K562 (cell line): ENCODE measurements around the gene COL23A1. TPM values are rescaled to one million over a fixed set of nuclear protein-coding genes. Genes with fewer than 3 reads are reported as not detected.

Experiments
- ATAC-seq: fragments of 200-7000 bp; cut with Tn5 transposase; 3 replicates; pipeline ENCODE4 v1.9.1; 2020; ENCODE audit warnings: moderate library complexity
- BruUV-seq: library from RNA; stranded (reverse); fragments of 400-500 nt; replicated peaks from 2 replicates; lab custom pipeline; 2021; lab: Mats Ljungman, UMichigan
- CTCF ChIA-PET: fragments of 300-600 bp; formaldehyde crosslinking; extraction: SDS; loops from one replicate; lab custom pipeline; 2021; ENCODE audit warnings: low intra/inter-chr PET ratio; lab: Yijun Ruan, JAX
- POLR2A ChIA-PET: fragments of 300-600, 350-650 bp; sonication (Branson Sonifier 250); formaldehyde crosslinking; extraction: SDS; loops from one replicate; lab custom pipeline; 2021; ENCODE audit warnings: antibody characterized with exemption, inconsistent platforms; lab: Yijun Ruan, JAX
- DNase-seq, 4 experiments: peaks; one replicate each; pipeline versions ENCODE4 v3.0.0 to v3.0.0-alpha.2; 2011 to 2018; ENCODE audit warnings: low spot score in 3 of 4, mixed read lengths in 3 of 4; ENCODE audit errors: extremely low read depth in 1 of 4
- FAIRE-seq: peaks from 2 replicates; lab custom pipeline; 2011; peaks lifted over from hg19 to GRCh38; lab: Jason Lieb, UNC
- H2AFZ ChIP-seq: 2 replicates; pipeline ENCODE4 v1.6.0; 2011; ENCODE audit warnings: low read depth, low read length, control low read depth, inconsistent platforms
- H3K27ac ChIP-seq: fragments of 200-600 bp; 3 replicates; pipeline ENCODE4 v1.8.0; 2011; ENCODE audit warnings: low read depth, mild to moderate bottlenecking, control low read depth, inconsistent platforms, low read length, moderate library complexity, mixed read lengths; ENCODE audit errors: extremely low read depth
- H3K27me3 ChIP-seq, 2 experiments: fragments of 300-600 bp in 1 of 2; 2 replicates in 1 of 2; 3 replicates in 1 of 2; pipeline versions ENCODE4 v1.6.0 to v1.8.0; 2011; ENCODE audit warnings: inconsistent platforms in 2 of 2, low read length in 2 of 2, mild to moderate bottlenecking in 1 of 2, mixed read lengths in 1 of 2, moderate library complexity in 1 of 2; ENCODE audit not compliant: control insufficient read depth in 2 of 2, insufficient read depth in 2 of 2
- H3K36me3 ChIP-seq: fragments of 300-600 bp; 3 replicates; pipeline ENCODE4 v1.8.0; 2011; ENCODE audit warnings: mild to moderate bottlenecking, low read length, inconsistent platforms; ENCODE audit not compliant: control insufficient read depth, insufficient read depth
- H3K4me1 ChIP-seq, 2 experiments: fragments of 200-600 bp in 1 of 2; replicated peaks in 1 of 2; 2 replicates in 1 of 2; 3 replicates in 1 of 2; pipeline versions ENCODE4 v1.5.1 to v1.8.0; 2011; ENCODE audit warnings: inconsistent platforms in 2 of 2, low read length in 2 of 2, mild to moderate bottlenecking in 1 of 2, mixed read lengths in 1 of 2, moderate library complexity in 1 of 2; ENCODE audit not compliant: control insufficient read depth in 2 of 2, insufficient read depth in 2 of 2
- H3K4me2 ChIP-seq: 2 replicates; pipeline ENCODE4 v1.6.1; 2011; ENCODE audit warnings: low read length, control low read depth, inconsistent platforms, mixed read lengths; ENCODE audit not compliant: insufficient read depth
- H3K4me3 ChIP-seq: fragments of 200-600 bp; sonication (generic), shearing (Covaris generic); 2 replicates; pipeline ENCODE4 v1.5.1; 2016; ENCODE audit warnings: control low read depth, inconsistent platforms
- H3K79me2 ChIP-seq: fragments of 200-600 bp; 3 replicates; pipeline ENCODE4 v1.8.0; 2011; ENCODE audit warnings: low read length, inconsistent platforms; ENCODE audit not compliant: control insufficient read depth, insufficient read depth
- H3K9ac ChIP-seq, 2 experiments: 2 replicates each; pipeline versions ENCODE4 v1.6.0 to v1.6.1; 2011; ENCODE audit warnings: low read depth in 2 of 2, low read length in 2 of 2, control low read depth in 1 of 2, inconsistent platforms in 1 of 2, mild to moderate bottlenecking in 1 of 2, mixed read lengths in 1 of 2; ENCODE audit not compliant: insufficient read depth in 1 of 2
- H3K9me1 ChIP-seq: one replicate; pipeline ENCODE4 v1.6.0; 2011; ENCODE audit warnings: inconsistent platforms, mild to moderate bottlenecking, low read length, moderate library complexity; ENCODE audit not compliant: control insufficient read depth, insufficient read depth
- H3K9me3 ChIP-seq: replicated peaks from 2 replicates; pipeline ENCODE4 v1.5.1; 2011; ENCODE audit warnings: low read depth, low read length, inconsistent platforms; ENCODE audit not compliant: control insufficient read depth, insufficient read depth
- H4K20me1 ChIP-seq: replicated peaks from 2 replicates; pipeline ENCODE4 v1.6.1; 2011; ENCODE audit warnings: low read length, inconsistent platforms, mixed read lengths; ENCODE audit not compliant: control insufficient read depth, insufficient read depth
- C11orf30 ChIP-seq: fragments of 450-650 bp; IDR thresholded peaks from 2 replicates; pipeline ENCODE4 v1.6.1; 2016; ENCODE audit warnings: low read depth, mild to moderate bottlenecking
- CBX8 ChIP-seq: fragments of 200-600 bp; sonication (generic); IDR thresholded peaks from 2 replicates; pipeline ENCODE4 v1.6.1; 2012; ENCODE audit warnings: borderline replicate concordance, mixed run types, low read depth, mild to moderate bottlenecking, moderate library complexity, mixed read lengths, low read length, control low read depth, inconsistent platforms; ENCODE audit not compliant: poor library complexity, severe bottlenecking; ENCODE audit errors: extremely low read depth
- CHD1 ChIP-seq: fragments of 200-600 bp; sonication (generic); IDR thresholded peaks from one replicate; pipeline ENCODE4 v1.6.1; 2012; ENCODE audit warnings: mild to moderate bottlenecking, moderate library complexity, low read length, inconsistent platforms
- CHD2 ChIP-seq: IDR thresholded peaks from 2 replicates; pipeline ENCODE4 v1.6.1; 2011; ENCODE audit warnings: low read depth, low read length
- EZH2 ChIP-seq: IDR thresholded peaks from 2 replicates; pipeline ENCODE4 v1.6.1; 2012; ENCODE audit warnings: low read depth, mild to moderate bottlenecking, inconsistent platforms, low read length, borderline replicate concordance
- GTF2F1 ChIP-seq: IDR thresholded peaks from 2 replicates; pipeline ENCODE4 v1.6.1; 2011; ENCODE audit warnings: low read depth, low read length, improper control_type of control experiment
- HES1 ChIP-seq: fragments of 450-650 bp; IDR thresholded peaks from 2 replicates; pipeline ENCODE4 v1.6.1; 2016; ENCODE audit warnings: low read depth, mild to moderate bottlenecking, moderate library complexity
- KAT7 ChIP-seq: sonication (generic); formaldehyde crosslinking; IDR thresholded peaks from 2 replicates; pipeline ENCODE4 v1.8.0; 2022; ENCODE audit warnings: missing genetic modification reagents, mild to moderate bottlenecking, borderline replicate concordance
- KDM2B ChIP-seq: fragments of 250-450 bp; sonication (Bioruptor Pico); IDR thresholded peaks from 2 replicates; pipeline ENCODE4 v1.8.0; 2021; ENCODE audit warnings: mild to moderate bottlenecking, moderate library complexity
- MIER1 ChIP-seq: fragments of 450-650 bp; IDR thresholded peaks from 2 replicates; pipeline ENCODE4 v1.6.1; 2016; ENCODE audit warnings: antibody characterized with exemption, mild to moderate bottlenecking, low read depth
- SMAD4 ChIP-seq: fragments of 250-450 bp; sonication (Bioruptor Pico); conservative IDR thresholded peaks from 2 replicates; pipeline ENCODE4 v1.8.0; 2021; ENCODE audit warnings: inconsistent platforms, mild to moderate bottlenecking, moderate library complexity
- TSC22D4 ChIP-seq: fragments of 450-650 bp; IDR thresholded peaks from 2 replicates; pipeline ENCODE4 v1.6.1; 2016; ENCODE audit warnings: missing genetic modification characterization, missing biosample characterization, control low read depth
- ZNF121 ChIP-seq: sonication (generic); formaldehyde crosslinking; conservative IDR thresholded peaks from 2 replicates; pipeline ENCODE4 v1.8.0; 2022; ENCODE audit warnings: missing genetic modification reagents
- ZNF384 ChIP-seq: IDR thresholded peaks from 2 replicates; pipeline ENCODE4 v1.6.1; 2012; ENCODE audit warnings: low read depth, low read length, improper control_type of control experiment
- ZNF766 ChIP-seq: fragments of 200-800 bp; sonication (Bioruptor generic); conservative IDR thresholded peaks from 2 replicates; pipeline ENCODE4 v1.6.1; 2016; ENCODE audit warnings: missing genetic modification characterization, missing compliant biosample characterization
- WGBS: fragments of 100-300 bp; shearing (Covaris generic); methylation state at CpG from one replicate; pipeline ENCODE4 v1.1.6; 2016; ENCODE audit warnings: low coverage, mixed read lengths; ENCODE audit not compliant: insufficient coverage; ENCODE audit errors: missing lambda C conversion rate; 5-methylcytosine and 5-hydroxymethylcytosine counted together
- in situ Hi-C: fragments of 300-500 bp; cut with MboI; formaldehyde crosslinking; loops from 4 replicates; pipeline ENCODE4 v1.15.0; 2018; ENCODE audit warnings: inconsistent platforms, mixed read lengths
- intact Hi-C: fragments of 100-400 bp; cut with micrococcal nuclease; formaldehyde crosslinking; loops from 2 replicates; pipeline ENCODE4 v1.14.2; 2022
- polyA plus RNA-seq, 8 experiments: library from polyadenylated mRNA; depleted of rRNA in 4 of 8; stranded (reverse) in 5 of 8; unstranded in 3 of 8; fragments of >200 nt; fragmentation: Nextera tagmentation in 2 of 8; fragmentation: Illumina TruSeq in 1 of 8; extraction: Ambion mirVana in 2 of 8; extraction: Trizol in 1 of 8; gene quantifications; 2 replicates each; pipeline versions ENCODE4 v1.2.1 to v1.2.3, GENCODE V29; 2011 to 2014; ENCODE audit warnings: inconsistent platforms in 1 of 8, missing spikeins in 1 of 8
- total RNA-seq, 7 experiments: library from RNA; depleted of rRNA in 6 of 7; stranded (reverse); fragments of >200 nt in 6 of 7; fragmentation: Illumina TruSeq in 2 of 7; extraction: Trizol in 2 of 7; gene quantifications; 2 replicates each; pipeline versions ENCODE4 v1.2.1 to v1.2.3, GENCODE V29; 2011 to 2021; ENCODE audit warnings: low replicate concordance in 1 of 7

The COL23A1 gene
- total and polyA plus RNA-seq, 9 of the 15 experiments (the other 6 are each of a cell fraction or from before 2014, with no cell fraction given), result 0.09 TPM; not detected in 8

DNA sequence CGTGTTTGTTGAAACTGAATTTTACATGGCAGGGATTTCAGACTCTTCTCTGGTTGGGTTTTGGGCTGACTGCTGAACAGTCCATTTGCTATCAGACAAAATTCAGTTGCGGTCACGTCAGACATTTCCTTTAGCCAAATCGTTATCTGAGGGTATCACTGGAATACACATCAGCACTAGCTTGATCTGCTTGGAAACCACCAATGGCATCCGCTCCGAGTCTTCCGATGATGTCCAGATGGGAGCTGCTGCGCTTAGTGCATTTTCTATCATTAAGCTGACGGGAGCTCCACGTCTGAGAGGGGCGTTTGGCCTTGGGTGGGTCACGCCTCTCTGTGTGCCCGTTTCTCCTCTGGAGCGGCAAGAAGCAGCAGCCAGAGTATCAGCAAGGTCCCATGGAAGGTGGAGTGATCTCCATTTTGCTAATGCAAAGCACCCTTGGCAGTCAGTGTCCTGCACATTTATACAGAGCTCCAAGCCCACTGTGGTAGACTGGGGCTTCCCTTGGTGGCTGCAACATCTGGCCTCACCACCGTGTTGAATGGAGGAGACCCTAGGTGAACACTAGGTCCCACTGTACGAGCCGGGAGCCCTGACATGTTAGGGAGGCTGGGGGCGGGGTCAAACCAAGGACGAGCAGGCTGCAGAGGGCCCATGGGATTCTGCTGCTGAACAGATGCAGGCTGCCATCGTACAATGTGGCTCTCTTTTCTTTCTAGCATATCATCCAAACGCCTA, 223.0 kb downstream of the COL23A1 start:
- in situ Hi-C loops, result no loop called here
- 4% methylated on average over 19 of the region's 21 CpGs for WGBS

More for the DNA sequence above, 223.0 kb downstream of the COL23A1 start:
- H3K4me2 ChIP-seq, result no peak overlapping the region
- no peak overlapping the region for H3K4me3 ChIP-seq
- ChIA-PET POLR2A (interaction anchor here (0.8 kb wide), 1 partner anchor 18 kb away, joined by 5 read pairs; no protein-coding TSS in a partner anchor), CTCF (no interaction called here)
- H3K79me2 ChIP-seq, result no peaks in the 10 kb centered on the region
- H3K9ac ChIP-seq, result no peak overlapping the region
- no peak overlapping the region for H2AFZ ChIP-seq
- peaks cover 0 to 7% of the 10 kb centered on the region in 2 experiments; a peak in 1 of 5 replicates for H3K4me1 ChIP-seq
- no peaks in the 10 kb centered on the region; the same call in 1 of the 2 replicates for H4K20me1 ChIP-seq
- no TSS peak for BruUV-seq
- peaks cover 23 to 76% of the 10 kb centered on the region in 2 experiments; a peak in 4 of 5 replicates for H3K27me3 ChIP-seq
- TF ChIP-seq EZH2 (no peak), TSC22D4 (tag) (no peak), CBX8 (no peak), C11orf30 (no peak), GTF2F1 (no peak), SMAD4 (CRISPR knock-in tag) (no peak), ZNF121 (no peak), ZNF384 (no peak), ZNF766 (no peak), MIER1 (no peak), CHD2 (no peak), HES1 (no peak), KDM2B (CRISPR knock-in tag) (no peak), CHD1 (no peak), KAT7 (no peak)
- FAIRE-seq (no peak), ATAC-seq (no peak), DNase-seq (no peak)
- no peaks in the 10 kb centered on the region for H3K9me3 ChIP-seq
- intact Hi-C loops, result no loop called here
- no peaks in the 10 kb centered on the region for H3K36me3 ChIP-seq
- H3K9me1 ChIP-seq, result no peaks in the 10 kb centered on the region
- no peak overlapping the region for H3K27ac ChIP-seq
